Right lobe of liver (tissue), 4 donors: Measurements from ENCODE around the gene TTC39C.

ENCODE experiments used
- CTCF ChIP-seq, 4 donors: fragments of 200-600 bp in 3 of 4; fragments of 450-650 bp in 1 of 4; IDR thresholded peaks; one replicate each; pipeline versions ENCODE4 v1.5.1 to v1.8.0; 2016 to 2022; ENCODE audit warnings: antibody characterized with exemption in 4 of 4, mild to moderate bottlenecking in 2 of 4
- POLR2A ChIP-seq: fragments of 450-650 bp; IDR thresholded peaks from one replicate; pipeline ENCODE4 v1.6.1; 2017; ENCODE audit warnings: antibody characterized with exemption, mild to moderate bottlenecking
- donor health status: DM: no; HTN: no; CAD: no.
- donor health status: DM: no; HTN: no; CAD: no.
- donor health status: DM: no; HTN: yes; CAD: no.

DNA sequence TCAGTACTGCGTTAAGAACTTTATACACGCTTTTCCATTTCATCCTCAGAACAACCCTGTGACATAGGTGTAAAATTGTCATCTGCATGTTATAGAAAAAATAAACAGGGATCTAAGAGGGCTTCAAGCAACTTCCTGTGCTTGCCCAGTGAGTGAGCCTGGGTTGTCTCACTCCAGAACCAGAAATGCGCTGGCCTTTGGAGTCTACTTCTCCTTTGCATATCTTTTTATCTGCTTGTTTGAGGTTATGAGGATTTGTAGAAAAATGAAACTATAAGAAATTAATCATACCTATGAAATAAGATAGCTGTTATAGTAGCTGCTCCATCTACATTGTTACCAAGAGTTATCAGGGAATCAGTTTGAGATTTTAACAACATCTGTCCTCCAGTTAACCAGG lies 69.0 kb downstream of the TTC39C start:
- no peak for TF ChIP-seq CTCF (IDR thresholded peaks at IDR 0.05)
- no peak for TF ChIP-seq POLR2A
